Mucosa of rectum (tissue), 2 donors: ENCODE data around the gene GSTK1.

ENCODE experiments used
- H3K27ac ChIP-seq, 2 donors: one replicate each; pipeline ENCODE4 v1.7.0; 2013; ENCODE audit warnings: inconsistent platforms in 2 of 2, low read depth in 2 of 2, low read length in 2 of 2
- H3K27me3 ChIP-seq, 2 donors: one replicate each; pipeline ENCODE4 v1.7.0; 2013; ENCODE audit warnings: low read length in 2 of 2; ENCODE audit not compliant: control insufficient read depth in 2 of 2, insufficient read depth in 2 of 2
- H3K36me3 ChIP-seq, 2 donors: one replicate each; pipeline ENCODE4 v1.7.0; 2013; ENCODE audit warnings: low read length in 2 of 2; ENCODE audit not compliant: control insufficient read depth in 2 of 2, insufficient read depth in 2 of 2
- H3K4me1 ChIP-seq, 2 donors: one replicate each; pipeline ENCODE4 v1.7.0; 2013; ENCODE audit warnings: low read length in 2 of 2, mild to moderate bottlenecking in 1 of 2; ENCODE audit not compliant: control insufficient read depth in 2 of 2, insufficient read depth in 2 of 2
- H3K4me3 ChIP-seq, 2 donors: one replicate each; pipeline ENCODE4 v1.7.0; 2013; ENCODE audit warnings: low read length in 2 of 2
- H3K9ac ChIP-seq, 2 donors: one replicate each; pipeline ENCODE4 v1.7.0; 2013; ENCODE audit warnings: low read length in 2 of 2, low read depth in 1 of 2, mild to moderate bottlenecking in 1 of 2
- H3K9me3 ChIP-seq, 2 donors: one replicate each; pipeline ENCODE4 v1.7.0; 2013; ENCODE audit warnings: low read length in 2 of 2; ENCODE audit not compliant: control insufficient read depth in 2 of 2
- donor health status: healthy.
- donor health status: Normal muscosa, but diverticular disease.

GSTK1 gene

DNA sequence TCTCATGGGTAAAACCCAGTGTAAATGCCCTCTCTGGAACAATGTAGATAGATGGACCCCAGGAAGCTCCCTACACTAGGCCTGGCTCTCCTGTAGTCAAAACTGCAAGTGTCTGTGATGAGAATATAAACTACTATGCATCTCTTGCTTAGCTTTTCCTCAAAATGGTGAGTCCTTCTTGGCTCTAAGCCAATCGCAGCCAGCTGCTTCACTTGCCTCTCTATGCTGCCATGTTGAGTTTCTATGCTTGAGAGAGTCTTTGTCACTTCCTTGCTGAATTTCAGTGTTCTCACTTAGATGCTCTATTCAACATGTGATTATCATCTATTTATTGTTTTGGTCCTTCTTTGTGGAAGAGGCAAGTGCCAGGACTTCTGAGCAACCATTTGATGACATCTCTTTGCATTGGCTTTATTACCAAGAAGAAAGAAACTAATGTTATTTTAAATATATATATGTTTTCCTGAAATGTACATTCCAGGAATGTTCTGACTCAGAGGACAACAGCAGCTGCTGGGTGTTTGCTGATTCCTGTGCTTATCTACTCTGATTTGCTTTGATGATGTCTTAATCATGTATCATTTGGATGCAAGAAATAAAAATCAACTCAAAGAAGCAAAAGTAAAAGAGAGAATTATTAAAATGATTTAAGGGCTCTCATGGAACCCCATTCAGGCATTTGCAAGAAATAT is 24.8 kb upstream of the GSTK1 start:
- H3K9ac ChIP-seq = no peak overlapping the region
- peaks cover 5 to 7% of the 10 kb centered on the region in 2 donors for H3K9me3 ChIP-seq
- H3K36me3 ChIP-seq = no peaks in the 10 kb centered on the region
- no peaks in the 10 kb centered on the region for H3K27me3 ChIP-seq
- H3K27ac ChIP-seq = no peak overlapping the region
- H3K4me1 ChIP-seq = peaks cover 2 to 4% of the 10 kb centered on the region in 2 donors
- no peak overlapping the region for H3K4me3 ChIP-seq

DNA sequence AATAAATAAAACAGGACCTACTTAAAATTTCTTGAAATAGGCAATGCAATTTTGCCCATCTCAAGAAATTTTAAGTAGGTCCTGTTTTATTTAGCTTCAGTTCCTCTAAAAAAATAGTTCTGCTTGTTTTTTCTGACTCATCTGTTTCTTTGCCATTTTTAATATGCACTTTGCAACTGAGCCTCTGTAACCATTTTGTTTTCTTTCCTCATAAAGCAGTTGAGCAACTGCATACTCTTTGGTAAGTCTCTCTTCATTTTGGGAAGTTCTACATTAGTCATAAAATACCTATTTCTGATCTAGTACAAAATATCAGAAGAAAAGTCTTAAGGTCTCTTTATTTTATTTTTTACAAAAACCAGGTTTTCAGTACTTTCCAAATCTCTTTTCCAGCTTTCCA is 23.4 kb upstream of the GSTK1 start:
- Histone ChIP-seq H3K4me3 (no peak overlapping the region), H3K36me3 (no peaks in the 10 kb centered on the region), H3K27me3 (no peaks in the 10 kb centered on the region), H3K9ac (no peak overlapping the region), H3K9me3 (peaks cover 5 to 7% of the 10 kb centered on the region in 2 donors), H3K27ac (peak overlapping the region; percentile 31 to 45), H3K4me1 (peaks cover 13 to 18% of the 10 kb centered on the region in 2 donors)

DNA sequence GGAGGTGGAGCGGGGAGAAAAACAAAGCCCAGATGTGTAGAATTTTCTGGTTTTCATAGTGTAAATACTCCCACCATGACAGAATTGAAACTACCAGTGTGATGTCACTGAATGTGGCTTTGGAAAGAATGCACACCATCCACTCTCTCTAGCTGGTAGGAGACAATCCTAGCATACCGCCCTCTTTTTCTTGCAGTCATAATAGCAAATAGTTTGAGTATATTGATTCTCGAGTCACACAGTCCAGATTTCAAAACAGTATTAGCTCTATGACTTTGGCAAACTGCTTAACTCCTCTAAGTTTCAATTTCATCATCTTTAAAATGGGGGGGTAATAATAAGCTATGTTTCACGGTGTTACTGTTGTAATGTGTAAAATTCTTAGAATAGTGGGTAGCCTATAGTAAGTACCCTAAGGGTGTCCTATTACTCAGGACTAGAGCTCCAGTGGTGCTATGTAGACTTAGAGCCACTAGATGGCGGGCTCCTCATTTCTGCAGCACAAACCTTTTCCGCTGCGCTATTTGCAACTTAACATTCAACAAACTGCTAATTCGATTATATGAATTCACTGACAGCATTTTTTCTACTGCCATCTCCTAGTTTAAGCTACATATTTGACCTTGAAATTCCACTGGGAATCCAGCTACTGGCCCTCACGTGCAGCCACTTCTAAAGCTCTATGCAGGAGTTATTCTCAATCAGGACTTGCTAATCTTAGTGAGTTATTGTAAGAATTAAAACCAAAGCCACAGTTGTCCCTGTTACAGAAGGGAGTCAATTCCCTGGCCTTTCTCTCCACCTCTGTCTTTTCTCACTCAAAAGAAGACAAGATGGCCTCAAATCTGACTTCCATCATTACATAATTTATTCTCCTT is 22.7 kb upstream of the GSTK1 start:
- peak overlapping the region; percentile 31 to 45 for H3K27ac ChIP-seq
- H3K4me3 ChIP-seq = no peak overlapping the region
- H3K36me3 ChIP-seq = no peaks in the 10 kb centered on the region
- peaks cover 5 to 7% of the 10 kb centered on the region in 2 donors for H3K9me3 ChIP-seq
- no peaks in the 10 kb centered on the region for H3K27me3 ChIP-seq
- peaks cover 16 to 23% of the 10 kb centered on the region in 2 donors for H3K4me1 ChIP-seq
- H3K9ac ChIP-seq = no peak overlapping the region

DNA sequence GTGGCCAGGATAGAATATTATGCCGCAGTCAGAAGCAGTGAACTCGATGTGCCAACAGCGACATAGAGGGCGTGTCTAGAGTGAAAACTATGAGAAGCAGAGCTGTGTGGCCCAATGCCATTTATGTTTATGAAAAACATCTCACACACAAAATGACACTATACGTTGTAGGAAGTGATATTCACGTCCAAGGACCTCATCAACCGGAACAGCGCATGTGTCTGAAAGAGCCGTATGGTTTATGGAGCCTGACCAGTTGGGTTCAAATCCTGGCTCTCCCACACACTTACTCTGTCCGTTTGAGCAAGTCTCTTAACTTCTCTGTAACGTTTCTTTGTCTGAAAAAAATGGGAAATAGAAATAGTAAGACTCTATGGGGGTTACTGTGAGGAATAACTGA is 20.9 kb upstream of the GSTK1 start:
- Histone ChIP-seq H3K9me3 (no peaks in the 10 kb centered on the region), H3K4me1 (peaks cover 24 to 26% of the 10 kb centered on the region in 2 donors), H3K27me3 (no peaks in the 10 kb centered on the region), H3K36me3 (no peaks in the 10 kb centered on the region), H3K4me3 (no peak overlapping the region), H3K9ac (no peak overlapping the region), H3K27ac (no peak overlapping the region)

DNA sequence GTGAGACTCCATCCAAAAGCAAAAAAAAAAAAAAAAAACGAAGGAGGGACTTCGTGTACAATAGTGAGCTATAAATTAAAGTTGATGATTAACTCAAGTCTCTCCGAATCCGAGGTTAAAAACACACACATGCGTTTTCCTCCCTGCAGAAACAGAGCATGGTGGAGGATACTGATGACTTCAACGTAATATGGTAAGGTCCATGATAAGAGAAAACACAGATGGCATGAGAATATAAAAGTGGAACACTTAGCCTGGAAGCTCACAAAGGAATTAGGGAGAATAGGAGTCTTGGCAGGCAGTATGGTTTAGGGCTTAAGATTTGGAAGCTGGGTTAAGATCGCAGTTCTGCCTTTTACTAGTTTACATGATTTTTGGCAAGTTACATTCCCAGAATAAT is 20.1 kb upstream of the GSTK1 start:
- H3K4me3 ChIP-seq = peak overlapping the region; percentile 25 to 55
- H3K36me3 ChIP-seq = no peaks in the 10 kb centered on the region
- peak overlapping the region; percentile 64 to 73 for H3K27ac ChIP-seq
- no peak overlapping the region for H3K9ac ChIP-seq
- H3K9me3 ChIP-seq = no peaks in the 10 kb centered on the region
- H3K27me3 ChIP-seq = no peaks in the 10 kb centered on the region
- peaks cover 24 to 26% of the 10 kb centered on the region in 2 donors for H3K4me1 ChIP-seq

DNA sequence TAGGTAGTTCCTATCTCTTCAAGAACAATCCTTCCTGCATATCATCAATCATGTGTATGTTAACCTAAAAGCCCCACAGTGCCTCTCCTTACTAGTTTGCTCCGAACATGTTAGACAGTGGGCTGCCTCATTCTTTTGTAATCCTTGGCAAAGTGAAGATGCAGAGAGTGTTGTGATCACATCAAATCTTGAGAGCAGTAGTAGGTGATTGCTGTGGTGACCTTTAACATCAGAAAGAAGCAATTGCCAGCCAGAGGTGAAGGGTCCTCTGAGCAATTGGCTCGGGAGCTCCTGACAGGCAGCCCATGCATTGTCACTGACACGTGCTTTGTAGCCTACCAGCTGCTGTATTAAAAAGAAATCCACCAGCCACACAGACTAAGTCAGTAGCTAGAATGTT is 19.6 kb upstream of the GSTK1 start:
- Histone ChIP-seq H3K27me3 (no peaks in the 10 kb centered on the region), H3K9me3 (no peaks in the 10 kb centered on the region), H3K36me3 (no peaks in the 10 kb centered on the region), H3K27ac (peak overlapping the region; percentile 64 to 73), H3K4me1 (peaks cover 25 to 26% of the 10 kb centered on the region in 2 donors), H3K4me3 (peak overlapping the region; percentile 25 to 55), H3K9ac (peak overlapping the region in 1 of 2 donors; percentile 33)

DNA sequence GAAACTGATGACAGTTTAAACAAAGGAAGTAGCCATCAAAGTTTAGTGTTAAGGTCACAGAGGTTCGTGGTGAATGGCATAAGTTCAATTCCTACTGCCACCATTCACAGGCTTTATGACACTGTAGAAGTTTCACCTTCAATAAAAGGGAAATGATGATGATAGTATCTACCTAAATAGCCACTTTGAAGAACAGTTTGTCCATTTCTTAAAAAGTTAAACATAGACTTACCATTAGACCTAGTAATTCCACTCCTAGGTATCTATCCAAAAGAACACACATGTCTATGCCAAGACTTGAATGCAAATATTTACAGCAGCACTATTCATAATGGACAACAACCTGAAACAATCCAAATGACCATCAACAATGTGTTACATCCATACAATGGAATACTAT is 18.9 kb upstream of the GSTK1 start:
- no peak overlapping the region for H3K4me3 ChIP-seq
- peak overlapping the region; percentile 10 to 33 for H3K9ac ChIP-seq
- no peaks in the 10 kb centered on the region for H3K27me3 ChIP-seq
- H3K4me1 ChIP-seq = peaks cover 27 to 32% of the 10 kb centered on the region in 2 donors
- peak overlapping the region; percentile 64 to 73 for H3K27ac ChIP-seq
- H3K36me3 ChIP-seq = no peaks in the 10 kb centered on the region
- H3K9me3 ChIP-seq = no peaks in the 10 kb centered on the region

DNA sequence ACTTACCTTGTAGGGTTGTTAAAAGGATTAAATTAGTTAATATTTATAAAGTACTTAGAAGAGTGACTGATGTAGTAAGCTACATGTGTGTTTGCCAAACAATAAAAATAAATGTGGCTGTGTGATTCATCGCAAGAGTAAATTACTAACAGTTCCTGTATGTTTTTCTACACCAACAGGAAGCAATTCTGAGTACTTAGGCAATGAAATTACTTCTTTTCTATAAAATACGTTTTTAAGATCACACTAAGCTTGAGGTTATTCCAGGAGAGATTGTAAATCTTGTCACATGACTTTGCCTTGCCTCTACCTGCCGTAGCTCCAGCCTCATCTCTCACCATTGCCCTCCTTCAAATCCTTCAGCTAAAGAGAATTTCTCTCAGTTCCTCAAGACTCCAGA is 18.1 kb upstream of the GSTK1 start:
- Histone ChIP-seq H3K4me3 (peak overlapping the region in 1 of 2 donors; percentile 35), H3K27ac (peak overlapping the region; percentile 74 to 77), H3K36me3 (no peaks in the 10 kb centered on the region), H3K27me3 (no peaks in the 10 kb centered on the region), H3K9ac (no peak overlapping the region), H3K4me1 (peaks cover 27 to 32% of the 10 kb centered on the region in 2 donors), H3K9me3 (no peaks in the 10 kb centered on the region)

DNA sequence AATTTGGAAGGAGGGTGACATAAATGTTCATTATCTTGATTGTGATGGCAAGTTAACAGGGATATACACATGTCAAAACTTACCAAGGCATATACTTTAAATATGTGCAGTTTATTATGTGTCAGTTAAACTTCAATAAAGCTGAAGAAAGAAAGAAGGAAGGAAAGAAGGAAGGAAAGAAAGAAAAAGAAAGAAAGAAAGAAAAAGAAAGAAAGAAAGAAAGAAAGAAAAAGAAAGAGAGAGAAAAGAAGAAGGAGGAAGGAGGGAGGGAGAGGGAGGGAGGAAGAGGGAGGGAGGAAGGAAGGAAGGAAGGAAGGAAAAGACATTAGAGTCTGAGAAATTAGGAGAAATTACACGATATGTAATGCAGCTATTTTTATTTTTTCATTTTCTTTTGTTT is 15.9 kb upstream of the GSTK1 start:
- Histone ChIP-seq H3K4me3 (no peak overlapping the region), H3K4me1 (peaks cover 27 to 32% of the 10 kb centered on the region in 2 donors), H3K9ac (no peak overlapping the region), H3K27ac (no peak overlapping the region), H3K27me3 (no peaks in the 10 kb centered on the region), H3K36me3 (no peaks in the 10 kb centered on the region), H3K9me3 (no peaks in the 10 kb centered on the region)

DNA sequence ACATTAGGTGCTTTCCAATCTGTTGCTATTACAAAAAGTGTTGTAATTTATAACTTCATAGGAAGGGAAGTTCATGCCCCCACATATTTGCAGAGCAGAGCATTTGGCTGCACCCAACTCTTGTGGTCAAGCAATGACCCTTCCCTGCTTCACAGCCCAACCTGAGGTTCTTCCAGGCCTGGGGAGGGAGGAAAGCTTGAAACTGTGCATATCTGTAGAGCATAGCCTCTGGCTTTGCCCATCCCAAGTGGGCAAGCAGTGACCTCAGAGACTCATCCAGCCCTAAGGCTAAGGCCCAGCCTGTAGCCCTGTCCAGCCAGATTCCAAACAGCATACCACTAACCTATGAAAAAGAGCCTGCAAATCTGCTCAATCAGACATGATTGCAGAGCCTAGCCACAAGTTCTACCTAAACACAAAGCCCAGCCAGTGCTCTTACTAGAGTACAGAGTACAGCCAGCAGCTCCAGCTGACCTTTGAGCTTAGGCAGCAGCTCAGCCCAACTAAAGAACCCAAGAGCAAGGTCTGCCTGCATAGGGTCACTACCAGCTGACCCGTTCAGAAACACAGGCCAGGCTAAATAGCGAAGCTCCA is 14.4 kb upstream of the GSTK1 start:
- Histone ChIP-seq H3K4me1 (peaks cover 21 to 23% of the 10 kb centered on the region in 2 donors), H3K27ac (peak overlapping the region in 1 of 2 donors; percentile 13), H3K27me3 (no peaks in the 10 kb centered on the region), H3K9me3 (no peaks in the 10 kb centered on the region), H3K4me3 (no peak overlapping the region), H3K36me3 (no peaks in the 10 kb centered on the region), H3K9ac (no peak overlapping the region)
